BE2C (cell line): ENCODE data around the gene SLC44A5.

ENCODE experiments used
- DNase-seq: peaks from one replicate; pipeline ENCODE4 v3.0.0-alpha.2; 2020
- H3K27me3 ChIP-seq: fragments of 250-450 bp; sonication (Bioruptor Pico); 2 replicates; pipeline ENCODE4 v1.5.1; 2020; ENCODE audit warnings: mild to moderate bottlenecking
- H3K36me3 ChIP-seq: fragments of 250-450 bp; sonication (Bioruptor Pico); 2 replicates; pipeline ENCODE4 v1.5.1; 2020; ENCODE audit warnings: mild to moderate bottlenecking
- H3K4me1 ChIP-seq: fragments of 250-450 bp; sonication (Bioruptor Pico); 2 replicates; pipeline ENCODE4 v1.5.1; 2020
- H3K4me3 ChIP-seq: 2 replicates; pipeline ENCODE4 v1.5.1; 2011; ENCODE audit warnings: low read depth, low read length
- H3K9me3 ChIP-seq: fragments of 250-450 bp; sonication (Bioruptor Pico); 2 replicates; pipeline ENCODE4 v1.5.1; 2020
- TF ChIP-seq, protein P1 (sequence below): IDR thresholded peaks from 2 replicates; pipeline ENCODE4 v1.5.1; 2012; ENCODE audit warnings: mild to moderate bottlenecking, low read depth, low read length

SLC44A5 gene

GRCh38 chr1:75615613-75616435 lies 4.9 kb upstream of the SLC44A5 start:
- Histone ChIP-seq H3K9me3 (no peaks in the 10 kb centered on the region), H3K4me1 (no peaks in the 10 kb centered on the region), H3K36me3 (no peaks in the 10 kb centered on the region), H3K27me3 (peaks cover 37% of the 10 kb centered on the region), H3K4me3 (peak overlapping the region; percentile 41)
- TF ChIP-seq, protein P1, sequence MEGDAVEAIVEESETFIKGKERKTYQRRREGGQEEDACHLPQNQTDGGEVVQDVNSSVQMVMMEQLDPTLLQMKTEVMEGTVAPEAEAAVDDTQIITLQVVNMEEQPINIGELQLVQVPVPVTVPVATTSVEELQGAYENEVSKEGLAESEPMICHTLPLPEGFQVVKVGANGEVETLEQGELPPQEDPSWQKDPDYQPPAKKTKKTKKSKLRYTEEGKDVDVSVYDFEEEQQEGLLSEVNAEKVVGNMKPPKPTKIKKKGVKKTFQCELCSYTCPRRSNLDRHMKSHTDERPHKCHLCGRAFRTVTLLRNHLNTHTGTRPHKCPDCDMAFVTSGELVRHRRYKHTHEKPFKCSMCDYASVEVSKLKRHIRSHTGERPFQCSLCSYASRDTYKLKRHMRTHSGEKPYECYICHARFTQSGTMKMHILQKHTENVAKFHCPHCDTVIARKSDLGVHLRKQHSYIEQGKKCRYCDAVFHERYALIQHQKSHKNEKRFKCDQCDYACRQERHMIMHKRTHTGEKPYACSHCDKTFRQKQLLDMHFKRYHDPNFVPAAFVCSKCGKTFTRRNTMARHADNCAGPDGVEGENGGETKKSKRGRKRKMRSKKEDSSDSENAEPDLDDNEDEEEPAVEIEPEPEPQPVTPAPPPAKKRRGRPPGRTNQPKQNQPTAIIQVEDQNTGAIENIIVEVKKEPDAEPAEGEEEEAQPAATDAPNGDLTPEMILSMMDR = no peak
- DNase-seq = peak; percentile 26

DNA sequence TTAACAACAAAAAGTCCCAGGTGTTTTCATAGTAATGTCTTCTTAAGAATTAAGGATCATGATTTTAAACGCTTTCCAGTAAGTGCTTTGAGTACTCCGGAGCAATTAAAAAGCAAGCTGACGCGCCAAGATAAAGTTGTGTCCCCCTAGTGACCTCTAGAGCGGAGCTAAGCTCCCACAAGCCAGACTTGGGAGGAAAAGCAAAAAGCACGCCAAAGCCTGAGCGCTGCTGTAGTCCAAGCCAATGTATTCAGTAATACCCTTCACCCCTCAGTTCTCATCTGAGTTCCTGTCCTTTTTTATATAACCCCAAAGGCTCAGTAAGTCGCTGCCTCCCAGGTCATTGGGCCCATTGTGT lies 3.5 kb upstream of the SLC44A5 start:
- H3K27me3 ChIP-seq = peaks cover 37% of the 10 kb centered on the region
- DNase-seq = no peak
- TF ChIP-seq, protein P1 = no peak
- H3K36me3 ChIP-seq = no peaks in the 10 kb centered on the region
- H3K9me3 ChIP-seq = no peaks in the 10 kb centered on the region
- H3K4me1 ChIP-seq = no peaks in the 10 kb centered on the region
- H3K4me3 ChIP-seq = no peak overlapping the region

GRCh38 chr1:75613916-75614315 lies 3.0 kb upstream of the SLC44A5 start:
- Histone ChIP-seq H3K4me1 (no peaks in the 10 kb centered on the region), H3K36me3 (no peaks in the 10 kb centered on the region), H3K9me3 (no peaks in the 10 kb centered on the region), H3K4me3 (no peak overlapping the region), H3K27me3 (peaks cover 37% of the 10 kb centered on the region)
- DNase-seq = no peak
- TF ChIP-seq, protein P1 = no peak

- DNase-seq = no peak
- Histone ChIP-seq H3K36me3 (no peaks in the 10 kb centered on the region), H3K27me3 (peaks cover 35% of the 10 kb centered on the region), H3K4me3 (no peak overlapping the region), H3K9me3 (no peaks in the 10 kb centered on the region), H3K4me1 (no peaks in the 10 kb centered on the region)
- TF ChIP-seq, protein P1 = no peak
Measured at GRCh38 chr1:75612976-75613375, 2.1 kb upstream of the SLC44A5 start.

DNA sequence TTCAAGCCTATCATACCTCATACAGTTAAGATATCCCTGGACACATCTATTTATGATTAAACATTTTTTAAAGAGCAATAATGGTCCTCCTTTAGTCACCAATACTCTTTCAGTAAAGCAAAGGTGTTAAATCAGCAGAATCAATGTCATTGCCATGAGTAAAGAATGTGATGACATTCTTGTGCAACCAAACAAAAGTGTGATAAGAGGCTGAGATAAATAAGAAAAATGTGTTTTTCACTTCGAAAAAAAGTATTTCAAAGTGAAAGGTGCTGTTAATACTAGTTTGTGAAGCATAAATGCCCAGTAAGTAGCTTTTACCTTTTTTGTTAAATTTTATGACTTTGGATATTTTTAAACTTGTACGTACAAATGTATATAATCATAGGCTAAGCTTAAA lies 8.4 kb downstream of the SLC44A5 start:
- no peaks in the 10 kb centered on the region for H3K36me3 ChIP-seq
- H3K9me3 ChIP-seq = no peaks in the 10 kb centered on the region
- DNase-seq = no peak
- H3K4me3 ChIP-seq = no peak overlapping the region
- no peaks in the 10 kb centered on the region for H3K4me1 ChIP-seq
- TF ChIP-seq, protein P1 = no peak
- H3K27me3 ChIP-seq = no peaks in the 10 kb centered on the region

GRCh38 chr1:75600781-75601180 lies 10.1 kb downstream of the SLC44A5 start:
- DNase-seq = no peak
- TF ChIP-seq, protein P1 = no peak
- Histone ChIP-seq H3K9me3 (no peaks in the 10 kb centered on the region), H3K27me3 (no peaks in the 10 kb centered on the region), H3K36me3 (no peaks in the 10 kb centered on the region), H3K4me3 (no peak overlapping the region), H3K4me1 (no peaks in the 10 kb centered on the region)
